Right ventricle myocardium inferior (tissue), 1 donor: ENCODE results near the gene CAVIN2. TPM values are rescaled to one million over a fixed set of nuclear protein-coding genes. Genes with fewer than 3 reads are reported as not detected.

Experiments
- ATAC-seq: fragments of 200-7000 bp; cut with Tn5 transposase; one replicate; pipeline ENCODE4 v1.9.1; 2020; ENCODE audit warnings: mild to moderate bottlenecking, moderate library complexity
- DNase-seq: peaks from one replicate; pipeline ENCODE4 v3.0.0; 2021; ENCODE audit errors: missing footprints
- intact Hi-C: fragments of 100-400 bp; cut with DNase I; formaldehyde crosslinking; loops from one replicate; pipeline ENCODE4 v1.11.0; 2022
- long read RNA-seq: library from polyadenylated mRNA; unstranded; transcript quantifications from one replicate; pipeline ENCODE4 v2.0.0, GENCODE V29; 2021
- total RNA-seq: library from RNA; stranded (reverse); fragmentation: NEBNext Ultra II Directional; extraction: Animal tissue kit (Norgen Biotek cat#: 25700); gene quantifications from one replicate; pipeline ENCODE4 v1.2.1, GENCODE V29; 2021
- donor health status: DM: no; HTN: yes; CAD: no; lungs with severe emphysema.

CAVIN2 gene
- 109 TPM for total RNA-seq
- long read RNA-seq, transcript CAVIN2-201 (2 exons, 3,229 nt), result major isoform, 121 of 127 reads
- long read RNA-seq, partial matches to known transcripts, result 0 of 127 reads
- long read RNA-seq, other reads (novel, unspliced or antisense), result 6 of 127 reads

DNA sequence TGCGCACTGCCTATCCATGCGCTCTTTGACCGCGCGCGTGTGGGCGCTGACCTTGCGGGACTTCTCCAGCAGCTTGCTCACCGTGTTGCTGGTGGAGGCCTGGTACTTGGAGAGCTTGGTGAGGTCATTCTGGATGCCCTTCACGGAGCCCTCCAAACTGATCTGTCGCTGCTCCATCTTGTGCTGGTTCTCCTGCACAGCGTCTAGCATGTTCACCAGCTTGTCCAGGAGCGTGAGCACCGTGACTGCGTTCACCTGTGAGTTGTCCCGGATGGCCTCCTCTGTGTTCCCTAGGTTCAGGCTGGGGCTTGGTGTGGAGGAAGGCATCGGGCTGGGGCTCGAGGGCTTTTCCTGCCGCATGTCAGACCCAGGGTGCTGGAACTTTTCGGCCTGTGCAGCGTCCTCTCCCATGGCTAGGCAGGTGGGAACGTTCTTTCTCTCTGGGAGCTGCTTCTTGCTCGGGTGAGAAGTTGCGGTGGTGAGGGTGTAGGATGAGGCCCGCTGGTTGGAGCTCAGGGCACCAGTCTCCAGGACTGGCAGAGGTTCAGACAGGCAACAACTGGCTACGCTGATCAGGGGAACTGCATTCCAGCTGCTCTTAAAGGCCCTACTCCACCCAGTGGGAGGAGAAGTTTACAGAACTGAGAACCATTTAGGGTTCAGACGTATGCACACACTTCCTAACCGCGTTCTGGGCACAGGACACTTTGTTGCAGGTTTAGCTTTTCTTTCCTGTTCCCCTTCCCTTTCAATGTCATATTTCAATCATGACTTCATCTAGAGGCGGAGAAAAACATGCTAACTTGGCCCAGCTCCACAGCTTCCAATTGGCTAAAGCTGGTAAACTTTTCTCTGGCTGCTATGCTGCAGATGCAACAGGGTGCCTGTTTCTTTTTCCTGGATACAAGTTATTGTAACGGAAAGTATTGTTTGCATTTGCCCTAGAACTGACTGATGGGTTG is at the start of gene CAVIN2:
TSS of gene CAVIN2 (minus strand) at position 574 of the 962 bp plus-strand sequence. CDS start at position 411, 163 bp downstream.
- intact Hi-C loops, result loop anchor here (1.0 to 5.0 kb wide), 3 partner anchors 16 to 181 kb away; no protein-coding TSS in a partner anchor
- peak; percentile 75 for DNase-seq
- peak; percentile 87 for ATAC-seq

- ATAC-seq, result peak; percentile 39
- DNase-seq, result no peak
- intact Hi-C loops, result no loop called here
These were observed 48.9 kb upstream of the CAVIN2 start for GRCh38 chr2:191895743-191896142.

GRCh38 chr2:191895195-191895594 is 48.3 kb upstream of the CAVIN2 start:
- ATAC-seq (no peak), DNase-seq (no peak)
- intact Hi-C loops, result no loop called here

DNA sequence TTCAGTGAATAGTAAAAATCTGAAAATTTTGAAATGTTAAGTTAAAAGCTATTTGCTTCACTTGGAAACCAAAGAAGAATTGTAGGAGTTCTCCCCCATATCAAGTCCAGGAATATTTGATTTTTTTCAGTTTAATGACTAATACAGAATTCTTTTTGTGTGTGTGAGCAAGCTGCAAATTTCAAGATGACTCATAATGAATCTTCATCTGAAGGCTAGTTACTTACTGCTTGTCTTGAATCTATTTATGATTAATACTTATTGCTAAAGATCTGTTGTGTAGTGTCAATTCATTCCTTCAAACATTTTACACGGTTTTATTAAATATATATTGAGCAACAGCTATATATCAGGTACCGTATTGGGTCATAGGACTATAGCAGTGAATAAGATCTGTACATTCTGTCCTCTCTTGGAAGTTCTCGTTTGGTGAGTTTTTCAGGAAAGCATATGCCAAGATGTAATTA is 47.8 kb upstream of the CAVIN2 start:
- ATAC-seq, result no peak
- intact Hi-C loops, result no loop called here
- no peak for DNase-seq

GRCh38 chr2:191892391-191892790 is 45.5 kb upstream of the CAVIN2 start:
- ATAC-seq (no peak), DNase-seq (no peak)
- intact Hi-C loops, result no loop called here

DNA sequence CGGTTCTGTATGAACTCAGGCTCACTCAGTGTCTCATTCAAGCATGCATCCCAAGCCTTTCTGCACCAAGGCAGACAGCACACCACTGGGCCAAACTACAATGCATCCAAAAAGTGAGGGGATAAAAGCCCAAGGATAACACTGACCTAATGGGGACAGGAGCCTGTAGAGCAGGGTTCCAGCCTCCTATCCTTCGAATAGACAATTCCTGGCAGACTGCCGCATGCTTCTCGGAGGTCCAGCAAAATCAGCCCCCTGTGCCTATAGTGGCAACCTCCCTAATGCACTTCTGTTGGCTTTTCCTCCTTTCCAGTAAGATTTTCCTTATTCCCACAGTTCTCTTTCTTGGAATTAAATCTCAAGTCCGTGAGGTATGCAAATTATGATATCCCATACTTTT is 44.8 kb upstream of the CAVIN2 start:
- ATAC-seq (no peak), DNase-seq (no peak)
- intact Hi-C loops, result no loop called here

- intact Hi-C loops, result no loop called here
- ATAC-seq, result no peak
- DNase-seq, result no peak
These were observed 43.0 kb upstream of the CAVIN2 start for GRCh38 chr2:191889931-191890330.

DNA sequence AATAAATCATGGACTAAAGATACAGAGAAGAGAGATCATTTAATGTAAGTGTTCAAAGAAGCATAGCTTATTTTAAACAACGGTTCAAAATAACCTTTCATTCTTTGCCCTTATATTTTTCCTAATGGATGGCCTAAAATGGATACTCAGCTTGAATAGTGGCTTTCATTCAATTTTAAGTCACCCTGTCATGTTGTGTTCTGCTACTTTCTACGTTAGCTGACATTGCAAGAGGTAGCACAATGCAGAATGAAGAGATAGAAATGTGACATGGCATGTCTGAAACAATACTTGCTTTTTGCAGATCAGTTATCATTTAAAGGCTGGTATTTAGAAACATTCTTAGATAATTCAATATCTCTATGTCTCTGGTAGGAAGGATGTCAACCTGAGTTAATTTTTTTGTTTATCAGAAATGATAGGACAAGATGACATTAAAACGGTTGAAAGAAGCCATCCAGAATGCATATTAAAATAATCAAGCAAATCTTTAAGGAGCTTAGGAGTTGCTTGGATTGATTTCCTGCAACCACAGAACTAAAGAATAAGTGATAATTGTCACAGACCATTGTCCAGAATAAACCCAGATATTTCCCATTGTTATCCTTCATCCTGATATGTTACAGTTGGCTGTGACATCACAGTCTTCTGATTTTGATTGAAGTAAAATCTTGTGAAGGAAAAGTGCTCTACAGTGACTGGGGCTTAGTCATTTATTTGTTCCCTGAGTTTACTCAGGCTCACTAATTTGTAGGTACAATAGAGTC is 41.7 kb upstream of the CAVIN2 start:
- ATAC-seq, result no peak

DNA sequence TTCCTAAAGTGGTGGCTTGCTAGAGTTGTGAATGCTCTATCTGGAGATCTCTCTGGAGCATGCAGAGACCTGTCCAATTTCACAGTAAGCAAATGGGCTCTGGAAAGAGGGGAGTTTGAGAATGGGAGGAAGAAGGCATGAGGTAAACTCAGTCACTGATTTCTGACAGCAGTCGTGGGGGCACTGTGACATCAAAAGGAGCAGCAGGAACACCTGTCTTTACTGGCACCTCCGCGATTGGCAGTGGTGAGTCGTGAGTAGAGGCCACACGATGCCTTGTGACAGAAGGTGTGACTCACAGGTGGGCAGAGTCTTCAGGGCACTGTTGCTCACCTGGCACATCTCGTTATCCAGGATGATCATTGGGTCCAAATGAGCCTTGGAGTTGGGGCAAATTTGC is 38.8 kb upstream of the CAVIN2 start:
- ATAC-seq, result no peak
- intact Hi-C loops, result no loop called here
- no peak for DNase-seq

More for the DNA sequence above, 41.7 kb upstream of the CAVIN2 start:
- DNase-seq, result no peak
- intact Hi-C loops, result no loop called here

DNA sequence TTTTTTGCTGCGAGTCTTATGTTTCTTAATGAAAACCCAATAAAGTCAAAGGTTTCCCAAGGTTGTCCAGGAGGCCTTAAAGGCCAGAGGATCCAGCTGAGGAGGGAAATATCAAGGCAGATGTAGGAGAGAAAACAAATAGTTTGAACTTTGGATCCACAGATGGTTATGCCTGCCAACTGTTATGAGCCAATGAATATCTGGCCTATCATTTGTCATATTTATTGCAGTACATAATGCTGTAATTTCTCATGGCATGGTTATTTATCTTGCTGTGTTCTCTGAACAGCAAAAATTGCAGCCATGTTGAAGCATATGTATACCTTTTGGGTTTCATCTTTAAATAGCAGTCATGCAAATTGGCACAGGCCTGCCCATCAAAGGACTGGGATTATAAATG is 38.2 kb upstream of the CAVIN2 start:
- intact Hi-C loops, result no loop called here
- ATAC-seq, result no peak
- DNase-seq, result no peak

- no peak for ATAC-seq
- intact Hi-C loops, result no loop called here
- DNase-seq, result peak; percentile 68
These were observed 35.3 kb upstream of the CAVIN2 start for GRCh38 chr2:191881982-191882816.

DNA sequence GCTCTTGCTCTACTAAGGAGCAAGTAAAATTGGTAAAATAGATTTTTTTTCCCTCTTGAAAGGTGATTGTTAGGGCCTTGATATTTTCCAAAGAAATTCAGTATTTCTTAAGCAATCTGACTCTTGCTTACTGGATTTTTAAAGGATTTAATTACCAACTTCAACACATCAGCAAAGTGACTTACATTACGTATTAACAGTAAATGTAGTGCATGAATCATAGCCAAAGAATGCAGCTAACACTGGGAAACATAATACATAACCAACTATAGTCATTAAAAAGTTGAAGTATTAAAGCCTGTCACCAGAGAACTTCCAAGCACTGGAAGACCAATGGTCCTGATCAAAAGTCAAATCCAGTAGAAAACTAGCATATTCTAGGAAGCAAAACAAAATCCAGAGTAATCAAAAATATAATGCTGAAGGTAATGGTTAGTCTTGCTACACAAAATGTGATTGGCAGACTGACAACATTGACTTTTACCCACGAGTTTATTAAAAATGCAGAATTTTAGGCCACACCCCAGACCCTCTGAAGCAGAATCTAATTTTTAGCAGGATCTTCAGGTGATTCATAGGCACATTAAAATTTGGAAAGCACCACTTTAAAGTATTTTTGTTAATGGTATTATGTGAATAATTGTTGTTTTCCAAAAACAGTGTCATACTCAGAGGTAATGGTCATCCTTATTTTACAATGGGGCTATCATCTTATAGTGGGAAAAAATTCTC is 31.8 kb upstream of the CAVIN2 start:
- ATAC-seq (no peak), DNase-seq (no peak)
- intact Hi-C loops, result no loop called here

- no peak for ATAC-seq
- intact Hi-C loops, result no loop called here
- no peak for DNase-seq
These were observed 31.0 kb upstream of the CAVIN2 start for GRCh38 chr2:191877875-191878274.

- ATAC-seq (no peak), DNase-seq (no peak)
- intact Hi-C loops, result no loop called here
These were observed 29.0 kb upstream of the CAVIN2 start for GRCh38 chr2:191875859-191876258.

DNA sequence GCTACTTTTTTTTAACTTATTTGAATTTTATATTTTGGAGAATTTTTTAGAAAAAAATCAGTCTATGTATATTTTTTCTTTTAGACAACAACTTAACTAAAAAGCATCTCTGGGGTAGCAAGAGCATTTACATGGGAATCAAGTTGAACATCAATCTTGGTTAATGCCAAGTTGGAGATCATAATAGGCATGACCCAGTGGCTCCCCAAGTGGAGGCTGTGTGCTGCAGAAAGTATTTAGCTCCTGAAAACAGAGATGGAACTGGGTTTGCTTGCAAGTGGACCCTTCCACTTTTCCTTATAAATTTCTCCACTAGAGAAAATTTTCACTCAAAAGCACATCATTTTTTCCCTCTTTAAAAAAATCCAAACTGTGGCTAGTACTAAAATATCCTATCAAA is 23.9 kb upstream of the CAVIN2 start:
- intact Hi-C loops, result no loop called here
- ATAC-seq, result no peak
- DNase-seq, result no peak

DNA sequence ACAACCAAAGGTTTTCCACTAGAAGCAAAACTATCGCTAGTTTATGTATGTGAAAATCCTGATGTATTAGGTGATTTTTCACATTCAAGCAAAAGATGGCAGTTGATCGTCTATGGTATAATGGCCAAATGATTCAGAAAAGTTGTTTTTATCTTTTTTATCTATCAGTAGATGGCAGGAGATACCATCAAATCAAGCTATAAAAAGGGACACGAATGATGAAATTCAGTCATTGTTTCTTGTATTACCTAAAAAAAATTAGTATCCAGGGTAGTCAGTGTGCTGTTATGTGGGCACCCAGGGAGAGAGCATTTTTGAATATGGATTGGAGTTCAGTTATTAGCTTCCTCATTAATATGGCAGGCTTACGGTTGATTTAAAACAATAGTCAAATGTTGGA is 22.9 kb upstream of the CAVIN2 start:
- ATAC-seq, result no peak
- DNase-seq, result no peak

DNA sequence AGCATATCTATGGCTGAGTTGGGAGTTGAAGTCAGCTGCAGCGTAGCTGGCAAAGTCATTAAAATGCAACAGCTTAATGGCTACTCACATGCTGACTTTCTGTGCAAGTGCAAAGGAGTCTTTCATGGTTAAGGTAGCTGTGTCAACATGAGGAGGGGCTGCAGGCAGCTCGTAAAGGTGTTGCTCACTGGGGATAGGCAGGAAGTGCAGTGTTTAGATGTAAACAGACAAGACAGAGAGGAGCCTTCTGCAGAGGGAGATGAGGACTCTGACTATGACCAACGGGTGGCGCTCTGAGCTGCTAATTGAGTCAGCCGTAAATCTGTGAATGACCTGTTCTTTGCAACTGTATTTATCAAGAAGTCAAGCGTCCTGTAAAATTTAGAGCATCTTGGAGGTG is 22.3 kb upstream of the CAVIN2 start:
- intact Hi-C loops, result loop anchor here (5.0 kb wide), 1 partner anchor 158 kb away; no protein-coding TSS in a partner anchor
- ATAC-seq, result no peak
- no peak for DNase-seq

More for the DNA sequence above, 22.9 kb upstream of the CAVIN2 start:
- intact Hi-C loops, result loop anchor here (5.0 kb wide), 1 partner anchor 158 kb away; no protein-coding TSS in a partner anchor

DNA sequence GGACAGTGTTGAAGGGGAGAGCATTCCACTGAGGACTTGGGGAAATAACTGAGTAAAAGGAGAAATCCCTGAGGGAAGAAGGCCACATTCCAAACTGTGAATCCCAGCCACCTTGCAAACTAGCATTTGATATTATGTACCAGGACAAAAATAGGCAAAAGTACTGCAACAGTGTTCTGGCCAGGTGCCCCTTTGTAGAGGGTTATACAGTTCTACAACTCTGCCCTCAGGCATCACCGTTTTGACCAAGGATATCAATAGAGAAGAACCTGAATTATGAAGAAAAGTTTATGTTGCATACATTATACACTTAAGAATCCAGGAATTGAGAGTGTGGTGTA is 20.6 kb upstream of the CAVIN2 start:
- no peak for DNase-seq
- ATAC-seq, result peak; percentile 38
- intact Hi-C loops, result loop anchor here (2.0 to 5.0 kb wide), 2 partner anchors 21 to 160 kb away; partner anchors contain the start of gene CAVIN2
